Loucy (cell line): Measurements from ENCODE around the gene OR2V1.
"Not testable (repeated sequence)": the region's sequence is repeated elsewhere in the genome, so short reads cannot be mapped to it uniquely, and the experiment has no call there.

Experiments
- H2AFZ ChIP-seq: fragments of 200-600 bp; sonication (generic); 2 replicates; pipeline ENCODE4 v1.6.0; 2016; ENCODE audit warnings: antibody characterized with exemption, mild to moderate bottlenecking, low read length, moderate library complexity
- H3F3A ChIP-seq: fragments of 200-600 bp; 2 replicates; pipeline ENCODE4 v1.6.0; 2016; ENCODE audit warnings: antibody characterized with exemption, low read depth, mild to moderate bottlenecking
- H3K27me3 ChIP-seq: fragments of 200-600 bp; sonication (generic); 2 replicates; pipeline ENCODE4 v1.6.1; 2014; ENCODE audit warnings: low read length, mild to moderate bottlenecking; ENCODE audit not compliant: insufficient read depth, poor library complexity, severe bottlenecking
- H3K36me3 ChIP-seq: fragments of 200-600 bp; sonication (generic); 2 replicates; pipeline ENCODE4 v1.6.1; 2016; ENCODE audit warnings: low read length; ENCODE audit not compliant: insufficient read depth
- H3K4me1 ChIP-seq: fragments of 200-600 bp; sonication (generic); 2 replicates; pipeline ENCODE4 v1.5.1; 2014; ENCODE audit warnings: low read length, mild to moderate bottlenecking; ENCODE audit not compliant: insufficient read depth, poor library complexity, severe bottlenecking
- H3K4me2 ChIP-seq: fragments of 200-600 bp; sonication (generic); 2 replicates; pipeline ENCODE4 v1.6.0; 2014; ENCODE audit warnings: antibody characterized with exemption, low read length, low read depth, mild to moderate bottlenecking; ENCODE audit not compliant: poor library complexity, severe bottlenecking
- H3K4me3 ChIP-seq: fragments of 200-600 bp; sonication (generic); 2 replicates; pipeline ENCODE4 v1.5.1; 2014; ENCODE audit warnings: low read length, mild to moderate bottlenecking, mixed read lengths; ENCODE audit not compliant: poor library complexity, severe bottlenecking
- H3K79me2 ChIP-seq: fragments of 200-600 bp; sonication (generic); 2 replicates; pipeline ENCODE4 v1.6.1; 2014; ENCODE audit warnings: low read length; ENCODE audit not compliant: insufficient read depth
- H3K9ac ChIP-seq: fragments of 200-600 bp; sonication (generic); 2 replicates; pipeline ENCODE4 v1.6.0; 2014; ENCODE audit warnings: mild to moderate bottlenecking, low read depth, low read length, moderate library complexity; ENCODE audit not compliant: poor library complexity, severe bottlenecking
- H3K9me2 ChIP-seq: fragments of 200-600 bp; sonication (generic); replicated peaks from 2 replicates; pipeline ENCODE4 v1.6.1; 2016; ENCODE audit warnings: low read depth, low read length, mixed read lengths
- H3K9me3 ChIP-seq: fragments of 200-600 bp; sonication (generic); 2 replicates; pipeline ENCODE4 v1.6.1; 2014; ENCODE audit warnings: mild to moderate bottlenecking, antibody characterized with exemption, low read length, low read depth; ENCODE audit not compliant: insufficient read depth
- H4K20me1 ChIP-seq: fragments of 200-600 bp; sonication (generic); 2 replicates; pipeline ENCODE4 v1.6.0; 2014; ENCODE audit warnings: antibody characterized with exemption, low read length, mild to moderate bottlenecking; ENCODE audit not compliant: insufficient read depth, poor library complexity, severe bottlenecking
- EZH2phosphoT487 ChIP-seq: fragments of 200-600 bp; IDR thresholded peaks from 2 replicates; pipeline ENCODE4 v1.6.1; 2018; ENCODE audit warnings: antibody characterized with exemption, mild to moderate bottlenecking, moderate library complexity, borderline replicate concordance
- TF ChIP-seq, protein P1 (sequence below): fragments of 200-600 bp; sonication (generic); conservative IDR thresholded peaks from 2 replicates; pipeline ENCODE4 v1.5.1; 2014; ENCODE audit warnings: mild to moderate bottlenecking, antibody characterized with exemption, low read length

OR2V1 gene

DNA sequence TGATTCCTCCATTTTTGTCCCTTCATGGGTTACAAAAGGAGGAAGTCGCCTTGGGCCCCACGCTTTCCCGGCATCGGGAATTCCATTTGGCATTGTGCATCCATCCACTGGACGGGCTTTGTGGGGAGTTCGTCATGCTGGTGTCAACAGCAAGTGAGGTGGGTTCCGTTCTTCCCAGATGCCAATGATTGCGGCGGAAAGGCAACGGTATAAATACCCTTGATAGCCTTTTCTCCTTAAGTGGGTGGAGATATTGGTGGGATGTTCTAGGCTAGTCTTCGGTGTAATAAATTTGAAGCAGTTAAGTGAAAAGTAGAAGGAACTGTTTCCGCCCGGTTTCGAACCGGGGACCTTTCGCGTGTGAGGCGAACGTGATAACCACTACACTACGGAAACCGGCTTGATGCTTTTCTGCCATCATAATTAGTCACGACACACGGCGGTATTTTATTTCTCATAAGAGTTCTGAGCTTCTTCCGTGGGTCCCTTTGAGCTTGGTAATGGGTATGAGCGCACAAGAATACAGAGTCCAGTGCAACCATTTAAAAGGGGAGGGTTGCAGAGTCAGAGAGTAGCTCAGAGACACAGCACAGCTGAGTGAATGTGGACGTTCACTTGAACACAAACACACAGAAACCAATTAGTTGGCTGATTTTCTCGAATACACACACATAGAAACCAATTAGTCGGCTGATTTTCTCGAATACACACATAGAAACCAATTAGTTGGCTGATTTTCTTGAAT lies 28.9 kb downstream of the OR2V1 start:
- not testable (repeated sequence) for H3K9ac ChIP-seq, H3K27me3 ChIP-seq, H3K9me3 ChIP-seq, H3K79me2 ChIP-seq, H3F3A ChIP-seq, H3K36me3 ChIP-seq, H3K4me3 ChIP-seq, H3K4me2 ChIP-seq, H2AFZ ChIP-seq, H4K20me1 ChIP-seq, H3K4me1 ChIP-seq, H3K9me2 ChIP-seq

DNA sequence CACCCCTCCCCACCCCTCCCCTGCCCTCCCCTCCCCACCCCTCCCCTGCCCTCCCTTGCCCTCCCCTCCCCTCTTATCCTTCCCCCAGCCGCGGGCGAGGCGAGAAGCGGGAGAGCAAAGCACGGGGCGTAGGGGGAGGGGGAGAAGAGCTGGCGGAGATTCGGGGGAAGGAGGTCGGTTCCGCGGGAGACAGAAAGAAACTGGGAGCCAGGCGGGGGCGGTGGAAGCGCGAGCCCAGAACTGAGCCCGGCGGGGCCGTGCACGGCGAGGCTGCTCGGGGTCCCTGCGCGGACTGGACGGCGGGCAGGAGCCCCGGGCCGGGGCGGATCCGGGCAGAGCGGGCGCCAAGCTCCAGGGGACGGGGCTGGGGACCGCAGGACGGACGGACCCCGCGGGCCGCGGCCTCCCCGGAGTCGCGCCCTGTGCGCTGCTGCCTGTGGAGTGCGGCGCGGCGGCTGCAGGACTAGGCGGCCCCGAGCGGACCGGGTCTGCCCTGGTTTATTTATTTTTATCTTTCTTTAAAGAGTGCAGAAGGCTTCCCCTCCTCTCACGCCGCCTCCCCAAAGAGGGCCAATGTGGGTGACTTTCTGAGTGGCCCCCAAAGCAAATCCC lies 29.8 kb downstream of the OR2V1 start:
- not testable (repeated sequence) for H2AFZ ChIP-seq, H3K79me2 ChIP-seq, H3K27me3 ChIP-seq, H3K9me3 ChIP-seq, H3K9ac ChIP-seq, H3F3A ChIP-seq, H3K4me2 ChIP-seq, H3K4me3 ChIP-seq, H3K4me1 ChIP-seq, H3K36me3 ChIP-seq, H4K20me1 ChIP-seq, H3K9me2 ChIP-seq

DNA sequence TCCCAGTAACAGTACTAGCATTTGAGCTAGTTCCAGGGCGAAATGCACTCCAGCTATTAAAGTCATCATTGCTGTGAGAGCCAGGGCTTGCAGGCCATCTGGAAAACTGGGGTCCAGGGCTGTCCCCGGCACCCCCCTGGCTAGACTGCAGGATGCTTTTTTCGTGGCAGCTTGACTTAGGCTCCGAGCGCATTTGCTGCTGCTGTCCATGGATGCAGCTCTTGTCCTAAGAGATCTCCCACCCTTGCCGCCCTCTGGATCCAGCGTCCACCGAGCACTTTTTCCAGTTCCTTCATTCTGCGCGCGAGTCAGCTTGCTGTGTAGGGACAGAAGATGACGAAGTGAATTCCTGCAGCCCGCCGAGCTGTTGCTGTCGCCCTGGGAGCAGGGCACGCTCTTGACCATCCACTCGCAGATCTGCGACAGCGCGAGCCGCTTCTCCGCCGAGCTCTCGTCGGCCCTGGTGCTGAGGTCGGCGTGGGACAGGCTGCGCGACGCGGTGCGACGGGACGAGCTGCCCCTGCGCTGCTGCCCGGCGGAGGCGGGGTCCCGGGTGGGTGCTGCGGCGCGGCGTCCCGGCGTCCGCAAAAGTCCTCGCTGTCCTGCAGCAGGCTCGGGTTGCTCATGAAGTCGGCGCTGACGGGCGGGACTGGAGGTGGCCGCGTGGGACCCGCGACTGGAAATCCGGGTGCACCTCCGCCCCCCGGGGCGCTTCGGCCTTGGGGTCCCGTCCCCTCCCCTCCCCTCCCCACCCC lies 30.7 kb downstream of the OR2V1 start:
- H3K4me3 ChIP-seq = no peak overlapping the region
- TF ChIP-seq, protein P1, sequence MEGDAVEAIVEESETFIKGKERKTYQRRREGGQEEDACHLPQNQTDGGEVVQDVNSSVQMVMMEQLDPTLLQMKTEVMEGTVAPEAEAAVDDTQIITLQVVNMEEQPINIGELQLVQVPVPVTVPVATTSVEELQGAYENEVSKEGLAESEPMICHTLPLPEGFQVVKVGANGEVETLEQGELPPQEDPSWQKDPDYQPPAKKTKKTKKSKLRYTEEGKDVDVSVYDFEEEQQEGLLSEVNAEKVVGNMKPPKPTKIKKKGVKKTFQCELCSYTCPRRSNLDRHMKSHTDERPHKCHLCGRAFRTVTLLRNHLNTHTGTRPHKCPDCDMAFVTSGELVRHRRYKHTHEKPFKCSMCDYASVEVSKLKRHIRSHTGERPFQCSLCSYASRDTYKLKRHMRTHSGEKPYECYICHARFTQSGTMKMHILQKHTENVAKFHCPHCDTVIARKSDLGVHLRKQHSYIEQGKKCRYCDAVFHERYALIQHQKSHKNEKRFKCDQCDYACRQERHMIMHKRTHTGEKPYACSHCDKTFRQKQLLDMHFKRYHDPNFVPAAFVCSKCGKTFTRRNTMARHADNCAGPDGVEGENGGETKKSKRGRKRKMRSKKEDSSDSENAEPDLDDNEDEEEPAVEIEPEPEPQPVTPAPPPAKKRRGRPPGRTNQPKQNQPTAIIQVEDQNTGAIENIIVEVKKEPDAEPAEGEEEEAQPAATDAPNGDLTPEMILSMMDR = no peak
- no peak for TF ChIP-seq EZH2phosphoT487
- H3F3A ChIP-seq = no peaks in the 10 kb centered on the region

DNA sequence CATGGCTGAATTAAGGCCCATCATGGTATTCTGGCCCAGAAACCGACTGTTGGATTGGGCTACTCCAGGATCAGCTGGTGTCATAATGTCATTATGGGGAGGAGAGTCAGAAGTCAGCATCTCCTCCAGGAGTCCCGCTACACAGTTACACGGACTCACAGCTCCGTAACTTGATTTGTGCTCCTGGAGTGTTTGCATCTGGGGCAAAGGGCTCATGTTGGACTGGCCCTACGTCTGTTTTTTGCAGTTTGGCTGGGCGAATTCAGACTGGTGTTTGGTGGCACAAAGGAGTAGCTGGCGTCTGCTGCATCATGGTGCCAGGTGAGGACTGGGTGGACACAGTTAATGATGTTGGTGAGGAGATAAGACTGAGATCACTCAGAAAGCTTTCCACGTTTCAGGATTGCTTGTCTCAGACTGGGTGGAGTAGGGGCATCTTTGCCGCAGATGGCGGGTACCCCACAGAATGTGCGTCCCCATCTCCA lies 31.3 kb downstream of the OR2V1 start:
- no peak overlapping the region for H3K4me2 ChIP-seq
- H3K79me2 ChIP-seq = no peaks in the 10 kb centered on the region
- H4K20me1 ChIP-seq = no peaks in the 10 kb centered on the region
- no peak overlapping the region for H2AFZ ChIP-seq
- no peaks in the 10 kb centered on the region for H3K4me1 ChIP-seq
- no peaks in the 10 kb centered on the region for H3F3A ChIP-seq
- no peak overlapping the region for H3K4me3 ChIP-seq
- no peaks in the 10 kb centered on the region for H3K9me3 ChIP-seq
- H3K36me3 ChIP-seq = no peaks in the 10 kb centered on the region
- no peak overlapping the region for H3K9ac ChIP-seq
- H3K9me2 ChIP-seq = no peaks in the 10 kb centered on the region
- no peak for TF ChIP-seq EZH2phosphoT487
- TF ChIP-seq, protein P1 = no peak
- no peaks in the 10 kb centered on the region for H3K27me3 ChIP-seq

More for the DNA sequence above, 30.7 kb downstream of the OR2V1 start:
- no peaks in the 10 kb centered on the region for H4K20me1 ChIP-seq
- H3K79me2 ChIP-seq = no peaks in the 10 kb centered on the region
- H3K9me2 ChIP-seq = no peaks in the 10 kb centered on the region
- H3K4me1 ChIP-seq = no peaks in the 10 kb centered on the region
- H3K9ac ChIP-seq = no peak overlapping the region
- no peaks in the 10 kb centered on the region for H3K36me3 ChIP-seq
- no peak overlapping the region for H2AFZ ChIP-seq
- no peak overlapping the region for H3K4me2 ChIP-seq
- H3K27me3 ChIP-seq = no peaks in the 10 kb centered on the region
- no peaks in the 10 kb centered on the region for H3K9me3 ChIP-seq
